MM.1S (cell line): ENCODE data around the gene FGF18.

Experiments
- DNase-seq: peaks from one replicate; pipeline ENCODE4 v3.0.0-alpha.2; 2015
- H2AFZ ChIP-seq: fragments of 300-600 bp; sonication (generic); 2 replicates; pipeline ENCODE4 v1.6.0; 2016; ENCODE audit warnings: antibody characterized with exemption, low read length
- H3F3A ChIP-seq: fragments of 300-600 bp; sonication (generic); 2 replicates; pipeline ENCODE4 v1.6.1; 2016; ENCODE audit warnings: mild to moderate bottlenecking, antibody characterized with exemption, low read length, moderate library complexity, mixed read lengths; ENCODE audit not compliant: insufficient read depth
- H3K27ac ChIP-seq: fragments of 300-600 bp; sonication (generic); 2 replicates; pipeline ENCODE4 v1.5.1; 2016; ENCODE audit warnings: mild to moderate bottlenecking, low read length
- H3K27me3 ChIP-seq: fragments of 300-600 bp; sonication (generic); replicated peaks from 2 replicates; pipeline ENCODE4 v1.6.0; 2016; ENCODE audit warnings: low read length; ENCODE audit not compliant: insufficient read depth
- H3K36me3 ChIP-seq: fragments of 300-600 bp; sonication (generic); replicated peaks from 2 replicates; pipeline ENCODE4 v1.6.1; 2016; ENCODE audit warnings: mild to moderate bottlenecking, low read length, mixed read lengths; ENCODE audit not compliant: insufficient read depth
- H3K4me1 ChIP-seq: fragments of 300-600 bp; sonication (generic); 2 replicates; pipeline ENCODE4 v1.6.1; 2016; ENCODE audit warnings: low read length, mixed read lengths
- H3K4me2 ChIP-seq: fragments of 300-600 bp; sonication (generic); 2 replicates; pipeline ENCODE4 v1.6.0; 2016; ENCODE audit warnings: low read depth, low read length
- H3K4me3 ChIP-seq: fragments of 300-600 bp; sonication (generic); 2 replicates; pipeline ENCODE4 v1.5.1; 2016; ENCODE audit warnings: low read length, mixed read lengths
- H3K79me2 ChIP-seq: fragments of 300-600 bp; sonication (generic); 2 replicates; pipeline ENCODE4 v1.6.1; 2016; ENCODE audit warnings: mixed run types, low read length, mixed read lengths
- H3K9ac ChIP-seq: fragments of 300-600 bp; sonication (generic); 2 replicates; pipeline ENCODE4 v1.6.1; 2016; ENCODE audit warnings: low read length, mixed read lengths
- H3K9me2 ChIP-seq: fragments of 300-600 bp; sonication (generic); replicated peaks from 2 replicates; pipeline ENCODE4 v1.6.1; 2016; ENCODE audit warnings: mild to moderate bottlenecking, low read length, mixed read lengths; ENCODE audit not compliant: insufficient read depth
- H3K9me3 ChIP-seq: fragments of 300-600 bp; sonication (generic); replicated peaks from 2 replicates; pipeline ENCODE4 v1.6.1; 2016; ENCODE audit warnings: mild to moderate bottlenecking, low read length, mixed read lengths; ENCODE audit not compliant: insufficient read depth
- H4K20me1 ChIP-seq: fragments of 300-600 bp; sonication (generic); 2 replicates; pipeline ENCODE4 v1.6.1; 2016; ENCODE audit warnings: mild to moderate bottlenecking, low read length, moderate library complexity, mixed read lengths; ENCODE audit not compliant: insufficient read depth
- EZH2 ChIP-seq: fragments of 300-600 bp; sonication (generic); optimal IDR thresholded peaks from 2 replicates; pipeline ENCODE3; 2017; ENCODE audit warnings: low read depth, mild to moderate bottlenecking, antibody characterized with exemption, low read length, mixed read lengths
- EZH2phosphoT487 ChIP-seq: fragments of 300-600 bp; sonication (generic); IDR thresholded peaks from 2 replicates; pipeline ENCODE4 v1.6.1; 2018; ENCODE audit warnings: antibody characterized with exemption, low read length
- TF ChIP-seq, protein P1 (sequence below): fragments of 300-600 bp; sonication (generic); IDR thresholded peaks from 2 replicates; pipeline ENCODE4 v1.5.1; 2016; ENCODE audit warnings: antibody characterized with exemption, low read length, mixed read lengths

Gene FGF18

GRCh38 chr5:171457208-171457981, 37.9 kb downstream of the FGF18 start:
- Histone ChIP-seq H3K79me2 (no peaks in the 10 kb centered on the region), H3K36me3 (no peaks in the 10 kb centered on the region), H3F3A (no peaks in the 10 kb centered on the region), H2AFZ (no peak overlapping the region), H3K4me2 (no peak overlapping the region), H3K27ac (no peak overlapping the region), H3K9me3 (no peaks in the 10 kb centered on the region), H3K9ac (no peak overlapping the region), H4K20me1 (no peaks in the 10 kb centered on the region), H3K4me1 (no peaks in the 10 kb centered on the region), H3K4me3 (no peak overlapping the region), H3K27me3 (no peaks in the 10 kb centered on the region), H3K9me2 (no peaks in the 10 kb centered on the region)
- TF ChIP-seq EZH2phosphoT487 (no peak), EZH2 (no peak)
- TF ChIP-seq, protein P1, sequence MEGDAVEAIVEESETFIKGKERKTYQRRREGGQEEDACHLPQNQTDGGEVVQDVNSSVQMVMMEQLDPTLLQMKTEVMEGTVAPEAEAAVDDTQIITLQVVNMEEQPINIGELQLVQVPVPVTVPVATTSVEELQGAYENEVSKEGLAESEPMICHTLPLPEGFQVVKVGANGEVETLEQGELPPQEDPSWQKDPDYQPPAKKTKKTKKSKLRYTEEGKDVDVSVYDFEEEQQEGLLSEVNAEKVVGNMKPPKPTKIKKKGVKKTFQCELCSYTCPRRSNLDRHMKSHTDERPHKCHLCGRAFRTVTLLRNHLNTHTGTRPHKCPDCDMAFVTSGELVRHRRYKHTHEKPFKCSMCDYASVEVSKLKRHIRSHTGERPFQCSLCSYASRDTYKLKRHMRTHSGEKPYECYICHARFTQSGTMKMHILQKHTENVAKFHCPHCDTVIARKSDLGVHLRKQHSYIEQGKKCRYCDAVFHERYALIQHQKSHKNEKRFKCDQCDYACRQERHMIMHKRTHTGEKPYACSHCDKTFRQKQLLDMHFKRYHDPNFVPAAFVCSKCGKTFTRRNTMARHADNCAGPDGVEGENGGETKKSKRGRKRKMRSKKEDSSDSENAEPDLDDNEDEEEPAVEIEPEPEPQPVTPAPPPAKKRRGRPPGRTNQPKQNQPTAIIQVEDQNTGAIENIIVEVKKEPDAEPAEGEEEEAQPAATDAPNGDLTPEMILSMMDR = no peak
- no peak for DNase-seq

DNA sequence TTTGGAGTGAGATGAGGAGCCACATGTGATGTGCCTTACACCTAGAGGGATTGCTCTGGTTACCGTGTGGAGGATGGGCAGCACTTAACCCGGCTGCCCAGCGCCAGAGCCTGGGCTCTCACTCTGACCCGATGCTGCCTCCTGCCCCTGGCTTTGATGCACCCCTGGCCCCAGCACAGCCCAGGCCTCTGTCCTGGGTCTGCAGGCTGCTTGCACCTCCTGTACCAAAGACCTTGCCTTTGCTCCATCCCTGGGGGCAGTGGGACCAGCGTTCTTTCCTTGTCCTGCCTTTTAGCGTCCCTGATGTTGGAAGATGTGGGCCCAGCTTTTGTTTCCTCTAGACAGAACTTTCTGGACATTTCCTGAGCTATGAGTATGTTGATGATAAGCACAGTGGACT, 40.4 kb downstream of the FGF18 start:
- H4K20me1 ChIP-seq = no peaks in the 10 kb centered on the region
- H3K36me3 ChIP-seq = no peaks in the 10 kb centered on the region
- no peaks in the 10 kb centered on the region for H3K79me2 ChIP-seq
- no peak overlapping the region for H3K9ac ChIP-seq
- H3K27me3 ChIP-seq = no peaks in the 10 kb centered on the region; the same call in 1 of the 2 replicates
- no peak overlapping the region for H3K4me3 ChIP-seq
- no peak overlapping the region for H3K4me2 ChIP-seq
- no peaks in the 10 kb centered on the region for H3K9me2 ChIP-seq
- H3K27ac ChIP-seq = no peak overlapping the region
- H3K9me3 ChIP-seq = no peaks in the 10 kb centered on the region
- TF ChIP-seq EZH2phosphoT487 = no peak
- TF ChIP-seq, protein P1 = no peak
- TF ChIP-seq EZH2 = no peak
- DNase-seq = no peak
- H3K4me1 ChIP-seq = no peaks in the 10 kb centered on the region
- H2AFZ ChIP-seq = no peak overlapping the region
- no peaks in the 10 kb centered on the region for H3F3A ChIP-seq

GRCh38 chr5:171462136-171462927, 42.9 kb downstream of the FGF18 start:
- Histone ChIP-seq H3K4me1 (no peaks in the 10 kb centered on the region), H3K27me3 (no peaks in the 10 kb centered on the region; the same call in 1 of the 2 replicates), H3K9ac (no peak overlapping the region), H3K36me3 (no peaks in the 10 kb centered on the region), H3K4me3 (no peak overlapping the region), H3K4me2 (no peak overlapping the region), H3K27ac (no peak overlapping the region), H3K9me2 (no peaks in the 10 kb centered on the region), H4K20me1 (no peaks in the 10 kb centered on the region), H3K9me3 (no peaks in the 10 kb centered on the region), H2AFZ (no peak overlapping the region), H3K79me2 (no peaks in the 10 kb centered on the region), H3F3A (no peaks in the 10 kb centered on the region)
- no peak for DNase-seq
- no peak for TF ChIP-seq EZH2
- TF ChIP-seq EZH2phosphoT487 = no peak
- TF ChIP-seq, protein P1 = no peak
